Measurements from ENCODE around the gene EPC1. TPM values are rescaled to one million over a fixed set of nuclear protein-coding genes. Genes with fewer than 3 reads are reported as not detected.

The EPC1 gene
- total and polyA plus RNA-seq, 9 of the 15 experiments (the other 6 are each of a cell fraction or from before 2014, with no cell fraction given), result 7.0 to 43.6 (median 16.1) TPM

DNA sequence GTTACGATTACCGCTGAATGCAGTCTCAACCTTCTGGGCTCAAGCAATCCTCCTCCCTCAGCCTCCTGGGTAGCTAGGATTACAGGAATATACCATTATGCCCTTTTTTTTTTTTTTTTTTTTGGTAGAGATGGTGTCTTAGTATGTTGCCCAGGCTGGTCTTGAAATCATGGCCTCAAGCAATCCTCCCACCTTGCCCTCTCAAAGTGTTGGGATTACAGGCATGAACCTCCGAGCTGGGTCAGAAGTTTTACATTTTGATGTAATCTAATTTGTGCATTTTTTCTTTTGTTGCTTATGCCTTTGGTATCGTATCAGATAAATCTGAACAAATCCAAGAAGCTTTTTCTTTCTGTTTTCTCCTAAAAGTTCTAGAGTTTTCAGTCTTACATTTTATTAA is 87.4 kb downstream of the EPC1 start:
- H3K27me3 ChIP-seq (ENCODE audit: control insufficient read depth in 2 of 2, insufficient read depth in 2 of 2, low read length in 2 of 2), result no peaks in the 10 kb centered on the region
- no TSS peak for BruUV-seq (replicated peaks)
- H3K9ac ChIP-seq (ENCODE audit: insufficient read depth in 1 of 2, low read depth in 2 of 2, low read length in 2 of 2), result no peak overlapping the region
- H3K79me2 ChIP-seq (ENCODE audit: control insufficient read depth, insufficient read depth, low read length), result no peaks in the 10 kb centered on the region
- H2AFZ ChIP-seq (ENCODE audit: low read depth, low read length), result no peak overlapping the region
- POLR2A ChIA-PET, result interaction anchor here (0.7 to 1.0 kb wide), 2 partner anchors 16 to 1655 kb away, joined by 3 to 6 read pairs; no protein-coding TSS in a partner anchor
- H3K27ac ChIP-seq (ENCODE audit: extremely low read depth, low read depth, low read length), result no peak overlapping the region
- no peak for DNase-seq (ENCODE audit: extremely low read depth in 1 of 4, low spot score in 3 of 4)
- no peak overlapping the region for H3K4me2 ChIP-seq (ENCODE audit: insufficient read depth, low read length)
- CTCF ChIA-PET (ENCODE audit: low intra/inter-chr PET ratio), result no interaction called here
- H3K4me3 ChIP-seq, result no peak overlapping the region
- in situ Hi-C loops (cut with MboI), result loop anchor here (10.0 kb wide), 1 partner anchor 105 kb away; no protein-coding TSS in a partner anchor
- no peaks in the 10 kb centered on the region for H3K4me1 ChIP-seq (replicated peaks in 1 of 2; ENCODE audit: control insufficient read depth in 2 of 2, insufficient read depth in 2 of 2, low read length in 2 of 2)
- 74% methylated on average over 4 of the region's 4 CpGs for WGBS (ENCODE audit: insufficient coverage, low coverage, missing lambda C conversion rate)
- no peaks in the 10 kb centered on the region for H3K36me3 ChIP-seq (ENCODE audit: control insufficient read depth, insufficient read depth, low read length)
- no peak for FAIRE-seq
- no peak for TF ChIP-seq TAF7 (tag; IDR thresholded peaks at IDR 0.05)
- no peak for TF ChIP-seq L3MBTL2 (IDR thresholded peaks at IDR 0.05)
- TF ChIP-seq NELFE (IDR thresholded peaks at IDR 0.05; ENCODE audit: insufficient read depth, insufficient read length), result no peak
- no peak for TF ChIP-seq RBM34 (IDR thresholded peaks at IDR 0.05; ENCODE audit: borderline replicate concordance, insufficient read depth, low read length)
- intact Hi-C loops (cut with micrococcal nuclease), result loop anchor here (5.0 kb wide), 1 partner anchor 188 kb away; the partner anchor contains the start of gene CCDC7
- H4K20me1 ChIP-seq (replicated peaks; ENCODE audit: control insufficient read depth, insufficient read depth, low read length), result no peaks in the 10 kb centered on the region
- H3K9me3 ChIP-seq (replicated peaks; ENCODE audit: control insufficient read depth, insufficient read depth, low read depth, low read length), result no peaks in the 10 kb centered on the region
- H3K9me1 ChIP-seq (ENCODE audit: control insufficient read depth, insufficient read depth, low read length), result no peaks in the 10 kb centered on the region
- ATAC-seq, result no peak

Measured in K562 (cell line).